HG02623 (cell line): ENCODE data around the gene LMX1B.

ENCODE experiments used
- ATAC-seq: cut with Tn5 transposase; IDR thresholded peaks from one replicate; pipeline ENCODE4 v1.9.1; 2021; ENCODE audit warnings: moderate library complexity; ENCODE audit not compliant: unreplicated experiment

Gene LMX1B

GRCh38 chr9:126693428-126693944 lies 79.8 kb downstream of the LMX1B start:
- no peak for ATAC-seq

DNA sequence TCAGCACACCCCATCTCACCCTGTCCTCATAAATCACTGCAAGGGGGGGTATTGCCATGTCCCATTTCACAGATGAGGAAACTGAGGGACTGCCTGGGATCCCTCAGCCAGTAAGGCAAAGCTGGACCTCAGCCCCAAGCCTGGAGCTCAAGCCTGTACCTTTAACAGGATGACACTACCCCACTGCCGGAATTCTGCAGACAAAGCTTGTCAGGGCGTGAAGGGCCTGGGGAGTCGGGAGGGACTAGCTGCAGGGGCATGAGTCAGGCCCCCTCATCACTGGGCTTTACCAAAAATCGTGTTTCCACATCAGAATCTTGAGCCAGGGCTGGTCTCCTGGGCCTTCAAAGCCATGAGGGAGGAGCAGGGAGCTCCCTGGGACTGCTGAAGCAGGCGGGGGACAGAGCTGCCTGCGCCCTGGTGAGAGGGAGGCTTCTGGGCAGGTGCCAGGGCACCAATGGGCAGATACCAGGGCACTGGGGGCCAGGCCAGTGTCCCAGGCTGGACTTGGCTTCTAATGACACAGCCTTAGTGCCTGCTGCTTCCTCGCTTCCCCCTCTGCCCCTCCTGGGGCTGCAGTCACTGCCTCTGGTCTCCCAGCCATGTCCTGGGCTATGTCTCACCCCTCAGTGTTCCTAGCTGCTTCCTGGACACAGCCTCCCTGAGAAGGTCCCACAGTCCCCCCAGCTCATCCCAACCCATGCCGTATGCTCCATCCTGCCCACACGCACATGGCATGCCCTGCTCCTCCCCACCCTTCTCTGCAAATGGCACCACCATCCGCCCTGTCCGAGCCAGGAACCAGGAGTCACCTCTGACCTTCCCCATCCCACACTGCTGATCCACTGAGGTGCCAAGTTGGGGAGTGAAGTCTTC lies 80.7 kb downstream of the LMX1B start:
- ATAC-seq = no peak

DNA sequence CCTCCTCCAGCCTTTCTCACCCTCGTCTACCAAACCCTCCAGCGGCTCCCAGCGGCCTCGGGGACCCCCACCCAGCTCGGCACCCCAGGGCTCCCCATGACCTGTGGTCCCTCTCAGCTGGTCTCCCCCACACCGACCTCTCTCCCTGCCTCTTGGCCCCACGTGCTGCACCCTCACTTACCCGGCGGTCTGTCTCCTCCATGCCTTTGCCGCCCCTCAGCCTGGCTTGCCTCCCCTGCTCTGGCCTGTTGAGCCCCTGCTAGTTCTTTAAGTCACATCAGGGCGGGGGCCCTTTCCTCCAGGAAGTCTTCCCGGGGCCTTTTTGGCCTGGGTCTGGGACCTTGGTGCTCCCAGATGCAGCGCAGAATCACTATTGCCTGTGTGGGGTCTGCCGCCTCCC lies 81.5 kb downstream of the LMX1B start:
- ATAC-seq = no peak

DNA sequence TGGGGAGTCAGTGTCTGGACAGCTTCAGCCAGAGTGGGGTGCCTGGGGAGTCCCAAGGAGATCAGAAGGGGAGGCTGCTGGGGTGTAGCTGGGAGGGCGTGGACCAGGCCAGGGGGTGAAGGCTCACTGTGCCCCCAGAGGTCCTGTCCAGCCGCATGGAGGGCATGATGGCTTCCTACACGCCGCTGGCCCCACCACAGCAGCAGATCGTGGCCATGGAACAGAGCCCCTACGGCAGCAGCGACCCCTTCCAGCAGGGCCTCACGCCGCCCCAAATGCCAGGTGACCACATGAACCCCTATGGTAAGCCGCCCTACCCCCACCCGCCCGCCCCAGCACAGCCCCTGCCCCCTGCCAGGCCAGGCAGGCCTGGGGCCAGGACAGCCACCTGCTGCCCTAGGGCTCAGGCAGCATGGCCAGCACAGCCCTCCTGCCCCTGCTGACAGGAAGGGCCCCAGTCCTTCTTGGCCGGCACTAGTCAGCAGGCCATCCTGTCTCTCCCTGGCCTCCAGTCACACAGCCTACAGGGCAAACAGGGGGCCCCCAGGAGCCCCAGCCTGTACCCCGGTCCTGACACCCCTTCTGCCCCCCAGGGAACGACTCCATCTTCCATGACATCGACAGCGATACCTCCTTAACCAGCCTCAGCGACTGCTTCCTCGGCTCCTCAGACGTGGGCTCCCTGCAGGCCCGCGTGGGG lies 82.1 kb downstream of the LMX1B start:
- ATAC-seq = no peak

- no peak for ATAC-seq
Observed at GRCh38 chr9:126696401-126697145, 82.8 kb downstream of the LMX1B start.

- no peak for ATAC-seq
Observed at GRCh38 chr9:126697330-126697729, 83.6 kb downstream of the LMX1B start.

DNA sequence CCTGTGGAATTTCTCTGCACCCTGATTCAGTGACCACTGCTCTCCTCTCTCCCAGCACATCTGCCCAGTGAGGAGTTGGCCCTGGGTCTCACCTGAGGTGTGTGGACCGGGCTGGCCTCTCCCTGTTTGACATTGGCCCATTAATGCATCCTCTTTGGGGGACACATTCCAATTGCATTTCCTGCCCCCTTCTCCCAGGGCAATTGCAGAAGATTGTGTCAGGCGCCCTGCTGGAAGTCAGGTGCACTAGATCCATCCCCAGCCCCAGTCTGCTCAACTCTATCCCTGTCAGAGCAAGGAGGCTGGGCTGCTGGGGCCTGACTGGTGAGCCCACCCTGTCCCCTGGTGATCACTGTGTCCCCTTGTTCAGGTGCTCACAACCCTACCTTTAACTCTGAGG lies 84.5 kb downstream of the LMX1B start:
- no peak for ATAC-seq

GRCh38 chr9:126698756-126699155 lies 85.0 kb downstream of the LMX1B start:
- no peak for ATAC-seq

- ATAC-seq = no peak
Observed at GRCh38 chr9:126699401-126699881, 85.7 kb downstream of the LMX1B start.

DNA sequence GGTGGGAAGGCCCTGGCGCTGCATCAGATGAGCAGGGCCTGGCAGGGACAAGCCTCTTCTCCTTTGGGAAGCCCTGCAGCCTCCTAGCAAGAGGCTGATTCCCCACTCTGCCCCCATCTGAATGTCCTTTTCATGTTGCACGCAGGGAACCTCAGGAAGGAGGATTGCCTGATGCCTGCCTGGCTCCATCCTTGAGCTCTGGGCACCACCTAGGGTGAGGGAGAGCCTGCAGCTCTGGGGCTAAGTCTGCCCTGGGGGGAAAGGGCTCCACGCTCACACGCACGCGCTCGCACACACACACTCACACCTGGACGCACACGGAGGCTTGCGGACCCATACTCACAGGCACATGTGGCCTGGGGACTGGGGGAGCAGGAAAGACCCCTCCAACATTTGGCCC lies 86.6 kb downstream of the LMX1B start:
- ATAC-seq = no peak

DNA sequence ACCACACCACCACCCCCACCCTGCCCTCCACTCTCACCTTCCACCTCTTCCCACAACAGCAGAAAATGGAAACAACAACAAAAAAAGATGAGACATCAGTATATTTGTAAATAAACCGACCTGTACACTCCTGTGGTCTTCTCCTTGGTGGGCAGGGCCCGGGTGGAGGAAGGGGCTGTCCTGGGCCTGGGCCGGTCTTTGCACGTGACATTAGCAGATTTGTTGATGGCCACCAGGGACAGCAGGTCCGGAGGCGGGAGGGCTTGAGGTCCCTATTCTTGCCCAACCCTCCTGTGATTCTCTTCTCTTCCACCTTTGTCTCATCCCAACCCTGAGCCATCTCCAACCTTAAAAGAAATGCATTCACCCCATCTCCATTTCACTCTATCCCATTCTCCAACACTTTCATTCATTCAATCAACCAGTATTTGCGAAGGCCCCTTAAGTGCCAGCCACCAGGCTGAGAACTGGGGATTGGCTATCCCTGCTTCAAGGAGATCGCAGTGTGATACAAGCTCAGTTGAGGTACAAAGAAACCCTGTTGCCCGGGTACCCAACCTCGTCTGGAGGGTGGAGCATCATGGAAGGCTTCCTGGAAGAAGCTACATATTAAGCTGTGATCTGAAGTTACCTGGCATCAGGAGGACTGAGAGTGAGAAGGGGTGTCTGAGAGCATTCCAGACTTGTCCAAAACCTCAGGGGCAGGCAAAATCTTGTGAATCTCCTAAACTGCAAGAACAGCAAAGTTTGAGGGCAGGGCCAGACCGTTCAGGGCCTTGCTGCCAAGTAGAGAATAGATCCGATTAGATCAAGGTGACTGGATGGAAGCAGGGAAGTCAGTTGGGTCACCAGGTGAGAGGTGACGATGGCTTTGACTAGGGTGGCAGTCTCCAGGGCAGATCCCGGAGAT lies 87.4 kb downstream of the LMX1B start:
- no peak for ATAC-seq

GRCh38 chr9:126701813-126702140 lies 88.0 kb downstream of the LMX1B start:
- no peak for ATAC-seq

GRCh38 chr9:126702151-126703001 lies 88.6 kb downstream of the LMX1B start:
- no peak for ATAC-seq

- no peak for ATAC-seq
Observed at GRCh38 chr9:126703002-126703865, 89.5 kb downstream of the LMX1B start.

DNA sequence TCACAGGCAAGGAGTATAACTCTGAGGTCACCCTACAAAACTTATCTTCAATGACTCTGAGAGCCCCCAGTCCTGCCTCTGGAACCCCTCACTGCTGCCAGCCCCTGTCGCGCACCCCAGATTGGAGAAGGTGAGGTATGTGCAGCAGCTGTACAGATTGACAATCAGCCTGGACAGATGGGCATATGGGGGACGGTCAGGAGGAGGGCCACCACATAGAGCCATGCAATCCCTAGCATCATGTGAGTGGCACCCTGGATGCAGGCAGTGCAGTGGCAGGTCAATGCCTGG lies 90.1 kb downstream of the LMX1B start:
- ATAC-seq = no peak

GRCh38 chr9:126704157-126704891 lies 90.6 kb downstream of the LMX1B start:
- ATAC-seq = no peak

GRCh38 chr9:126704892-126705766 lies 91.4 kb downstream of the LMX1B start:
- ATAC-seq = no peak
